H1 (cell line): ENCODE data around the gene KCNK4. TPM values are rescaled to one million over a fixed set of nuclear protein-coding genes. Genes with fewer than 3 reads are reported as not detected.

Experiments used
- CEBPB ChIP-seq: IDR thresholded peaks from 2 replicates; pipeline ENCODE4 v1.6.1; 2012; ENCODE audit warnings: low read depth, low read length
- CHD7 ChIP-seq: fragments of 300-600 bp; sonication (generic); IDR thresholded peaks from 2 replicates; pipeline ENCODE4 v1.7.1; 2012; ENCODE audit warnings: low read length, moderate library complexity, mild to moderate bottlenecking, inconsistent platforms; ENCODE audit not compliant: insufficient replicate concordance
- CTBP2 ChIP-seq: IDR thresholded peaks from 2 replicates; pipeline ENCODE4 v1.7.0; 2011; ENCODE audit warnings: borderline replicate concordance, mild to moderate bottlenecking, moderate library complexity, mixed read lengths, low read length; ENCODE audit not compliant: insufficient read depth, insufficient read length
- GABPA ChIP-seq: IDR thresholded peaks from 2 replicates; pipeline ENCODE4 v1.6.1; 2011; ENCODE audit warnings: mild to moderate bottlenecking, low read length, moderate library complexity, borderline replicate concordance; ENCODE audit not compliant: insufficient read depth
- POLR2AphosphoS5 ChIP-seq: IDR thresholded peaks from 2 replicates; pipeline ENCODE4 v1.6.1; 2011; ENCODE audit warnings: low read depth, low read length
- TAF1 ChIP-seq: IDR thresholded peaks from 2 replicates; pipeline ENCODE4 v1.6.1; 2011; ENCODE audit warnings: mild to moderate bottlenecking, low read depth, low read length
- TBP ChIP-seq: IDR thresholded peaks from 2 replicates; pipeline ENCODE4 v1.6.1; 2011; ENCODE audit warnings: low read depth, low read length, improper control_type of control experiment
- USF2 ChIP-seq: IDR thresholded peaks from 2 replicates; pipeline ENCODE4 v1.6.1; 2011; ENCODE audit warnings: low read length, improper control_type of control experiment
- polyA plus RNA-seq, 7 experiments: library from polyadenylated mRNA; depleted of rRNA in 3 of 7; stranded (reverse) in 5 of 7; unstranded in 2 of 7; fragments of >200 nt in 5 of 7; fragments of 200-250 nt in 2 of 7; gene quantifications; 1 replicate in 5 of 7; 2 replicates in 1 of 7; 4 replicates in 1 of 7; pipeline versions ENCODE4 v1.2.1 to v1.2.3, GENCODE V29; 2011 to 2013; ENCODE audit warnings: missing spikeins in 2 of 7, mixed read lengths in 2 of 7
- total RNA-seq: library from RNA; stranded (reverse); fragmentation: NEBNext Ultra II Directional; extraction: Animal tissue kit (Norgen Biotek cat#: 25700); gene quantifications from 2 replicates; pipeline ENCODE4 v1.2.1, GENCODE V29; 2021

The KCNK4 gene
- total and polyA plus RNA-seq, 2 of the 8 experiments (the other 6 are each of a cell fraction or from before 2014, with no cell fraction given) = 0.19 TPM; not detected in 1

GRCh38 chr11:64313491-64314145, 22.5 kb downstream of the KCNK4 start (continued):
- no peak for TF ChIP-seq CTBP2
- TF ChIP-seq GABPA = no peak
- no peak for TF ChIP-seq TAF1
- no peak for TF ChIP-seq CHD7
- TF ChIP-seq USF2 = no peak
- no peak for TF ChIP-seq POLR2AphosphoS5
- TF ChIP-seq TBP = no peak
- no peak for TF ChIP-seq CEBPB
